ENCODE data around the gene TUBA3E.
"Not testable (repeated sequence)": the region's sequence is repeated elsewhere in the genome, so short reads cannot be mapped to it uniquely, and the experiment has no call there.

TUBA3E gene

GRCh38 chr2:130142396-130143265 lies 55.6 kb downstream of the TUBA3E start:
- not testable (repeated sequence) for DNase-seq

All from stimulated activated CD4-positive, alpha-beta T cell treated with anti-CD3 and anti-CD28 coated beads, Interleukin-4, amount 100 ng/mL, for 24 hours (primary cell).